Natural killer cell (primary cell): ENCODE data around the gene FAM107A. TPM values are rescaled to one million over a fixed set of nuclear protein-coding genes. Genes with fewer than 3 reads are reported as not detected.

Experiments used
- ATAC-seq, 3 donors: fragments of 150-1000 bp in 2 of 3; fragments of 200-7000 bp in 1 of 3; cut with Tn5 transposase; 1 replicate in 1 of 3; 2 replicates in 2 of 3; pipeline ENCODE4 v1.10.0; 2021; ENCODE audit warnings: mild to moderate bottlenecking in 2 of 3, moderate library complexity in 2 of 3
- DNase-seq, 2 donors: peaks; one replicate each; pipeline versions ENCODE4 v3.0.0 to v3.0.0-alpha.2; 2013 to 2021; ENCODE audit warnings: mixed read lengths in 1 of 2
- H3K27ac ChIP-seq: one replicate; pipeline ENCODE4 v1.5.1; 2013; ENCODE audit warnings: mild to moderate bottlenecking, low read length
- H3K27me3 ChIP-seq: one replicate; pipeline ENCODE4 v1.6.1; 2013; ENCODE audit warnings: low read length; ENCODE audit not compliant: control insufficient read depth, insufficient read depth
- H3K36me3 ChIP-seq: one replicate; pipeline ENCODE4 v1.6.1; 2013; ENCODE audit warnings: low read length; ENCODE audit not compliant: control insufficient read depth, insufficient read depth
- H3K4me1 ChIP-seq: one replicate; pipeline ENCODE4 v1.6.1; 2013; ENCODE audit warnings: low read length; ENCODE audit not compliant: control insufficient read depth, insufficient read depth
- H3K4me3 ChIP-seq: one replicate; pipeline ENCODE4 v1.5.1; 2013; ENCODE audit warnings: low read length
- H3K9me3 ChIP-seq: one replicate; pipeline ENCODE4 v1.6.1; 2013; ENCODE audit warnings: low read length; ENCODE audit not compliant: control insufficient read depth, insufficient read depth
- H3K27ac Mint-ChIP-seq, 2 donors: one replicate each; pipeline ENCODE4 v1.8.0; 2022; ENCODE audit warnings: mild to moderate bottlenecking in 2 of 2, mixed read lengths in 2 of 2, moderate library complexity in 1 of 2
- H3K27me3 Mint-ChIP-seq, 2 donors: one replicate each; pipeline ENCODE4 v1.8.0; 2022; ENCODE audit warnings: low read depth in 2 of 2, mixed read lengths in 2 of 2
- H3K36me3 Mint-ChIP-seq: one replicate; pipeline ENCODE4 v1.8.0; 2022; ENCODE audit warnings: mixed read lengths
- H3K4me1 Mint-ChIP-seq, 2 donors: one replicate each; pipeline ENCODE4 v1.8.0; 2022; ENCODE audit warnings: mixed read lengths in 2 of 2
- H3K4me3 Mint-ChIP-seq: one replicate; pipeline ENCODE4 v1.8.0; 2022; ENCODE audit warnings: mild to moderate bottlenecking, moderate library complexity, mixed read lengths
- H3K9me3 Mint-ChIP-seq, 2 donors: one replicate each; pipeline ENCODE4 v1.8.0; 2022; ENCODE audit warnings: mixed read lengths in 2 of 2
- CTCF ChIP-seq: fragments of 200-600 bp; IDR thresholded peaks from one replicate; pipeline ENCODE4 v1.8.0; 2022; ENCODE audit warnings: antibody characterized with exemption
- WGBS: methylation state at CpG from one replicate; pipeline ENCODE4 v1.1.7; 2013; ENCODE audit warnings: missing lambda C conversion rate; ENCODE audit not compliant: insufficient coverage; 5-methylcytosine and 5-hydroxymethylcytosine counted together
- intact Hi-C: fragments of 100-400 bp; cut with micrococcal nuclease; formaldehyde crosslinking; loops from one replicate; pipeline ENCODE4 v1.14.2; 2022
- total RNA-seq, 4 donors: library from RNA; stranded (reverse); fragments of 120-200 nt in 1 of 4; gene quantifications; one replicate each; pipeline versions ENCODE4 v1.2.3 to v1.2.4, GENCODE V29; 2013 to 2022

The FAM107A gene
- not detected for total RNA-seq
- total RNA-seq (2013): not detected

- no peak within 1 kb of the TSS for H3K27ac Mint-ChIP-seq
- Histone ChIP-seq H3K4me3 (no peak within 1 kb of the TSS), H3K4me1 (no peaks in the 10 kb centered on the region), H3K9me3 (no peaks in the 10 kb centered on the region), H3K36me3 (no peaks in the 10 kb centered on the region), H3K27ac (no peak within 1 kb of the TSS), H3K27me3 (no peaks in the 10 kb centered on the region)
- DNase-seq (no peak), ATAC-seq (no peak)
- H3K27me3 Mint-ChIP-seq: peaks cover 7 to 10% of the 10 kb centered on the region in 2 donors
- no peaks in the 10 kb centered on the region for H3K36me3 Mint-ChIP-seq
- no peaks in the 10 kb centered on the region for H3K9me3 Mint-ChIP-seq
- H3K4me1 Mint-ChIP-seq: no peaks in the 10 kb centered on the region
- 66% methylated on average over 12 of the region's 12 CpGs for WGBS
- H3K4me3 Mint-ChIP-seq: no peak within 1 kb of the TSS
- TF ChIP-seq CTCF: no peak
- intact Hi-C loops: no loop called here
Observed at GRCh38 chr3:58577269-58577821, at the start of gene FAM107A. FAM107A (minus strand) TSS chr3:58577391; CDS start chr3:58569860, 7,531 bp downstream.

- WGBS: 82% methylated on average over 9 of the region's 9 CpGs
- no peak overlapping the region for H3K27ac ChIP-seq
- no peaks in the 10 kb centered on the region for H3K9me3 ChIP-seq
- no peak for TF ChIP-seq CTCF
- DNase-seq: no peak
- no peaks in the 10 kb centered on the region for H3K27me3 ChIP-seq
- H3K4me1 Mint-ChIP-seq: peaks cover 8 to 10% of the 10 kb centered on the region in 2 donors
- no peak overlapping the region for H3K4me3 ChIP-seq
- H3K36me3 ChIP-seq: no peaks in the 10 kb centered on the region
- H3K36me3 Mint-ChIP-seq: no peaks in the 10 kb centered on the region
- peaks cover 2% of the 10 kb centered on the region for H3K4me1 ChIP-seq
- no peak for ATAC-seq
- no peak overlapping the region for H3K27ac Mint-ChIP-seq
- intact Hi-C loops: no loop called here
- H3K27me3 Mint-ChIP-seq: no peaks in the 10 kb centered on the region
- H3K4me3 Mint-ChIP-seq: no peak overlapping the region
- no peaks in the 10 kb centered on the region for H3K9me3 Mint-ChIP-seq
Observed at GRCh38 chr3:58625196-58625824, 48.1 kb upstream of the FAM107A start.

- no peak for ATAC-seq
- no peak overlapping the region for H3K27ac Mint-ChIP-seq
Observed at GRCh38 chr3:58624550-58624949, 47.4 kb upstream of the FAM107A start.

More at GRCh38 chr3:58624550-58624949, 47.4 kb upstream of the FAM107A start:
- intact Hi-C loops: no loop called here
- H3K4me1 ChIP-seq: no peaks in the 10 kb centered on the region
- Mint-ChIP-seq H3K27me3 (no peaks in the 10 kb centered on the region), H3K4me3 (no peak overlapping the region), H3K9me3 (no peaks in the 10 kb centered on the region), H3K36me3 (no peaks in the 10 kb centered on the region), H3K4me1 (peaks cover 8 to 10% of the 10 kb centered on the region in 2 donors)
- H3K36me3 ChIP-seq: no peaks in the 10 kb centered on the region
- no peak for DNase-seq
- H3K9me3 ChIP-seq: no peaks in the 10 kb centered on the region
- no peak for TF ChIP-seq CTCF
- no peaks in the 10 kb centered on the region for H3K27me3 ChIP-seq
- no peak overlapping the region for H3K4me3 ChIP-seq
- H3K27ac ChIP-seq: no peak overlapping the region
- WGBS: 70% methylated on average over 3 of the region's 3 CpGs
